GM23248 (cell line): ENCODE results near the gene DDAH1.

Experiments
- EZH2 ChIP-seq: fragments of 200-600 bp; sonication (generic); IDR thresholded peaks from 2 replicates; pipeline ENCODE4 v1.6.1; 2018; ENCODE audit warnings: antibody characterized with exemption, mild to moderate bottlenecking; ENCODE audit not compliant: insufficient read depth, poor library complexity, severe bottlenecking
- EZH2phosphoT487 ChIP-seq: fragments of 200-600 bp; sonication (generic); IDR thresholded peaks from 2 replicates; pipeline ENCODE4 v1.6.1; 2018; ENCODE audit warnings: antibody characterized with exemption, moderate library complexity, mild to moderate bottlenecking, low read depth; ENCODE audit not compliant: insufficient read depth

DNA sequence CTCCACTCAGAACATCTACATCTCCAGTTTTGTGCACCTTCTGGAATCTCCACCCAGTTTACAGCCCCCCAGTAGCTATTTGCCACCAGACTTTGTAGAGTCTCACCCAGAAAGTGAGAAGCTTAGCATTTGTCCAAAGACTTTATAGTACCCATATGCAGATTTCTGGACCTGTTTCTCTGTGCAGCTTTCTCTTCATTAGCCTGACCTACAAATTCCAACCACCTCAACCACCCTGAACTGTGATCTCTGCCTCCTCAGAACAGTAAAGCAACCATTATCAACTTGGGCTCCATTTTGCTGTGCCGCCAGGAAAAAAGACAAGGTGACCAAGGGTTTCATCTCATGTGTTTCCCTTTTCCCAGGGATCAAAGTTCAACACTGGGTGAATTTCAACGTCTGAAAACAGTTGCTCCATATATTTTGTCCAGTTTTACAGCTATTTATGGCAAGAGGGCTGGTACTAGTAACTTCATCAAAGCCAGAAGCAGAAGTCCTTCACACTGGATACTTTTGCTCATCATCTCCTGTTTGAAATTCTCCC lies 36.5 kb upstream of the DDAH1 start:
- TF ChIP-seq EZH2 (no peak), EZH2phosphoT487 (no peak)
